ENCODE measurements around the gene CDH8. TPM values are rescaled to one million over a fixed set of nuclear protein-coding genes. Genes with fewer than 3 reads are reported as not detected.

Gene CDH8
- total RNA-seq, 4 donors from 2014 or later = 1.5 TPM; not detected in 3

DNA sequence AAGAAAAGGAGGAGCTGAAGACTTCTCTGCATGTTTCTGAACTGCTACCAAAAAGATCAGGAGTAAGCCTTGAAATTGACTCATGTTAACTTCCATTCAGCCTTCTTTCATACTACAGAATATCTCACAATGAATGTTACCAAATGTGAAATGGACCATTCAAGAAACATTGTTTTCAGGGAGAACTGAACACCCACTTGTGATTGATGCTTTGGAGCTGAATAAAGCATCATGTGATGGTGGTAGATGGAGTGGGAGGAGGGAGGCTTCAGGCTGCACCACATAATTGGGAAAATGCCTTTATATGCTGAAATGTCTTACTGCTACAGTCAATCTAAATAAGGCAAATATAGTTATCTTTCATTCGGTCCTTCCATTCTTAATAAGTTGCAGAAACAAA, 127.8 kb downstream of the CDH8 start:
- in situ Hi-C loops (cut with MboI; ENCODE audit: low pct_ligation_motif_present in 1 of 4, low pct_unique_long_range_greater_than_20kb in 1 of 4, low sequenced_read_pairs in 3 of 4) (no loop called here), intact Hi-C loops (cut with DNase I; ENCODE audit: low total_unique reads) (no loop called here)
- TF ChIP-seq POLR2A (IDR thresholded peaks at IDR 0.05) = no peak
- no peak for TF ChIP-seq POLR2AphosphoS5 (IDR thresholded peaks at IDR 0.05)
- no peak for TF ChIP-seq EP300 (IDR thresholded peaks at IDR 0.05; ENCODE audit: low read depth)
- no peak for TF ChIP-seq CTCF (IDR thresholded peaks at IDR 0.05)
- Histone ChIP-seq H3K36me3 (no peaks in the 10 kb centered on the region), H3K9me3 (no peaks in the 10 kb centered on the region), H3K27me3 (no peaks in the 10 kb centered on the region), H3K4me1 (no peaks in the 10 kb centered on the region), H3K4me3 (no peak overlapping the region), H3K27ac (no peak overlapping the region)
- 82 to 84% methylated on average over 1 of the region's 1 CpG for WGBS, 2 donors (ENCODE audit: low coverage in 1 of 2)
- DNase-seq = no peak

- in situ Hi-C loops (cut with MboI; ENCODE audit: low pct_ligation_motif_present in 1 of 4, low pct_unique_long_range_greater_than_20kb in 1 of 4, low sequenced_read_pairs in 3 of 4) = no loop called here
- no peak overlapping the region for H3K27ac ChIP-seq
- TF ChIP-seq EP300 (IDR thresholded peaks at IDR 0.05; ENCODE audit: low read depth) = no peak
- TF ChIP-seq POLR2AphosphoS5 (IDR thresholded peaks at IDR 0.05) = no peak
- TF ChIP-seq CTCF (IDR thresholded peaks at IDR 0.05) = no peak
- TF ChIP-seq POLR2A (IDR thresholded peaks at IDR 0.05) = no peak
Measured at GRCh38 chr16:61901689-61902088, 134.5 kb downstream of the CDH8 start.

DNA sequence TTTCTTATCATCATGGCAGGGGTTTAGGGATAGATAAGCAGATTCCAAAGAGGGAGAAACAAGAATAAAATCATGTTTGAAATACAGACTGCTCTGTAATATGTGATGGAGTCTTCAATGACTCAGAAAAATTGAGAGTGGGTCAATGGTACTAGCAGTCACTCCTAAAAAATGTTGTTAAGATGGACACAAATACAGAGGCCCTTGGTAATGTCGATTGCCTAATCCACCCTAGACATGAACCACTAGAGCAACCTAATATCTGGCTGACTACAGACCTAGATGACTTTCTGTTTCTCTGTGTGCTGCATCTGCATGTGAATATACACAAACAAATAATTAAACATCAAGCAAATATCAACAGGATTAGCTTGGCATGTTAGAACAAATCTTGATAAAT, 135.8 kb downstream of the CDH8 start:
- H3K4me3 ChIP-seq = no peak overlapping the region
- no peaks in the 10 kb centered on the region for H3K4me1 ChIP-seq
- no peaks in the 10 kb centered on the region for H3K36me3 ChIP-seq
- intact Hi-C loops (cut with DNase I; ENCODE audit: low total_unique reads) (no loop called here), in situ Hi-C loops (cut with MboI; ENCODE audit: low pct_ligation_motif_present in 1 of 4, low pct_unique_long_range_greater_than_20kb in 1 of 4, low sequenced_read_pairs in 3 of 4) (no loop called here)
- no peaks in the 10 kb centered on the region for H3K9me3 ChIP-seq
- WGBS, 2 donors (ENCODE audit: low coverage in 1 of 2) = 55 to 57% methylated on average over 1 of the region's 1 CpG
- TF ChIP-seq POLR2A (IDR thresholded peaks at IDR 0.05) (no peak), POLR2AphosphoS5 (IDR thresholded peaks at IDR 0.05) (no peak), CTCF (IDR thresholded peaks at IDR 0.05) (no peak), EP300 (IDR thresholded peaks at IDR 0.05; ENCODE audit: low read depth) (no peak)
- DNase-seq = no peak
- no peak overlapping the region for H3K27ac ChIP-seq
- H3K27me3 ChIP-seq = no peaks in the 10 kb centered on the region

More at GRCh38 chr16:61901689-61902088, 134.5 kb downstream of the CDH8 start:
- Histone ChIP-seq H3K9me3 (no peaks in the 10 kb centered on the region), H3K36me3 (no peaks in the 10 kb centered on the region), H3K4me1 (no peaks in the 10 kb centered on the region), H3K4me3 (no peak overlapping the region), H3K27me3 (no peaks in the 10 kb centered on the region)
- 47 to 54% methylated on average over 1 of the region's 1 CpG for WGBS, 2 donors (ENCODE audit: low coverage in 1 of 2)
- intact Hi-C loops (cut with DNase I; ENCODE audit: low total_unique reads) = no loop called here
- DNase-seq = no peak

DNA sequence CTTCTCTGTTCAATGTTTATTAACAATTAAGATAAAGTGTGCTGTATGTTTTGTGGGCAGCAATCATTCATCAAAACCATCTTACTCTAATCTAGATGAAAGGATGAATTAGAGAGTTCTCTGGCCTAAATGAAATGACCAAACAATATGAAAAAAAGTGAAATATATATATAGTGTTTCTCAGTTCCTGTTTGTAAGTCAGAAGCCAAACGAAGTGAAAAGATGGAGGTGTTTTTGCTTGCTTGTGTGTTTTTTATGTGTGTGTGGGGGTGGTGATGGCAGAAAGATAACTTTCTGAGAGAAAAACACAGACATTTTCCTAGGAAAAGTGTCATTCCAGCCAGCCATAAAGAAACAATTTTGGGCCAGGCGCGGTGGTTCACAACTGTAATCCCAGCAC, 138.6 kb downstream of the CDH8 start:
- no peaks in the 10 kb centered on the region for H3K36me3 ChIP-seq
- TF ChIP-seq CTCF (IDR thresholded peaks at IDR 0.05) = no peak
- TF ChIP-seq POLR2AphosphoS5 (IDR thresholded peaks at IDR 0.05) = no peak
- no peak for TF ChIP-seq POLR2A (IDR thresholded peaks at IDR 0.05)
- no peak for TF ChIP-seq EP300 (IDR thresholded peaks at IDR 0.05; ENCODE audit: low read depth)
- no peaks in the 10 kb centered on the region for H3K9me3 ChIP-seq
- in situ Hi-C loops (cut with MboI; ENCODE audit: low pct_ligation_motif_present in 1 of 4, low pct_unique_long_range_greater_than_20kb in 1 of 4, low sequenced_read_pairs in 3 of 4) = no loop called here
- intact Hi-C loops (cut with DNase I; ENCODE audit: low total_unique reads) = no loop called here
- no peaks in the 10 kb centered on the region for H3K27me3 ChIP-seq
- WGBS, 2 donors (ENCODE audit: low coverage in 1 of 2) = 54 to 80% methylated on average over 3 of the region's 3 CpGs
- no peak overlapping the region for H3K4me3 ChIP-seq
- no peak overlapping the region for H3K27ac ChIP-seq
- no peak for DNase-seq
- no peaks in the 10 kb centered on the region for H3K4me1 ChIP-seq
